Spleen (tissue), 7 donors: ENCODE results near the gene MIPEP.

Source experiments
- POLR2AphosphoS5 ChIP-seq, 3 donors: sonication (generic); formaldehyde crosslinking; IDR thresholded peaks; one replicate each; pipeline ENCODE4 v1.5.1; 2017; ENCODE audit warnings: antibody characterized with exemption in 3 of 3
- TF ChIP-seq, protein P1 (sequence below), 11 experiments: fragments of 200-600 bp in 7 of 11; fragments of 450-650 bp in 4 of 11; sonication (generic) in 4 of 11; IDR thresholded peaks in 8 of 11; conservative IDR thresholded peaks in 3 of 11; 1 replicate in 7 of 11; 2 replicates in 4 of 11; pipeline versions ENCODE4 v1.4.0 to v1.8.0; 2016 to 2021; ENCODE audit warnings: antibody characterized with exemption in 11 of 11, inconsistent platforms in 4 of 11, mild to moderate bottlenecking in 1 of 11
- donor health status: DM: no; HTN: no; CAD: no; lungs with moderate emphysema.
- donor health status: DM: no; HTN: no; CAD: no.
- donor health status: DM: no; HTN: no; CAD: no.

DNA sequence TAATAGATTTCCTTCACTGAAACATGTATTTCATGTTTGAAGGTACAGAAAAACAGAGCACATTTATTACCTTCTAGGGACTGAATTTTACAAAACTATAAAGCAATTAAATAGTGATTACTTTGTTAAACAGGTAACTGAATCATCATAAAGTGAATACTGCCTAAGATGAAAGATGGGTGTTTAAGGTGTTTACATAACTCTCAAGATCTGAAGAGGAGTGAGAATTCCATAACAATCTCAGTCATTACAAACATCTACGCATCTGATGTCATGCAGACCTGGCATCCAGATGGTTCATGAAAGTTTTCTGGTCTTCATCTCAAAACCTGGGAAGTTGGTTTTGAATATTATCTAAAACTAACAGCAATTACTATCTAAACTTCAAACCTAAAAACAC, 80.4 kb downstream of the MIPEP start:
- TF ChIP-seq, protein P1, sequence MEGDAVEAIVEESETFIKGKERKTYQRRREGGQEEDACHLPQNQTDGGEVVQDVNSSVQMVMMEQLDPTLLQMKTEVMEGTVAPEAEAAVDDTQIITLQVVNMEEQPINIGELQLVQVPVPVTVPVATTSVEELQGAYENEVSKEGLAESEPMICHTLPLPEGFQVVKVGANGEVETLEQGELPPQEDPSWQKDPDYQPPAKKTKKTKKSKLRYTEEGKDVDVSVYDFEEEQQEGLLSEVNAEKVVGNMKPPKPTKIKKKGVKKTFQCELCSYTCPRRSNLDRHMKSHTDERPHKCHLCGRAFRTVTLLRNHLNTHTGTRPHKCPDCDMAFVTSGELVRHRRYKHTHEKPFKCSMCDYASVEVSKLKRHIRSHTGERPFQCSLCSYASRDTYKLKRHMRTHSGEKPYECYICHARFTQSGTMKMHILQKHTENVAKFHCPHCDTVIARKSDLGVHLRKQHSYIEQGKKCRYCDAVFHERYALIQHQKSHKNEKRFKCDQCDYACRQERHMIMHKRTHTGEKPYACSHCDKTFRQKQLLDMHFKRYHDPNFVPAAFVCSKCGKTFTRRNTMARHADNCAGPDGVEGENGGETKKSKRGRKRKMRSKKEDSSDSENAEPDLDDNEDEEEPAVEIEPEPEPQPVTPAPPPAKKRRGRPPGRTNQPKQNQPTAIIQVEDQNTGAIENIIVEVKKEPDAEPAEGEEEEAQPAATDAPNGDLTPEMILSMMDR (IDR thresholded peaks at IDR 0.05 in 8 of 11, conservative IDR thresholded peaks at IDR 0.05 in 3 of 11): no peak
- no peak for TF ChIP-seq POLR2AphosphoS5 (IDR thresholded peaks at IDR 0.05)
